Activated CD4-positive, alpha-beta T cell treated with anti-CD3 and anti-CD28 coated beads, Interleukin-2, amount 50 U/mL, for 4 hours (primary cell): ENCODE data around the gene ASCL5.

ENCODE experiments used
- DNase-seq, 2 experiments: peaks; one replicate each; pipeline ENCODE4 v3.0.0-alpha.2; 2020

Gene ASCL5

GRCh38 chr1:201153474-201154388 is 26.7 kb upstream of the ASCL5 start:
- no peak for DNase-seq

- no peak for DNase-seq
Measured at GRCh38 chr1:201149400-201149799, 22.4 kb upstream of the ASCL5 start.

GRCh38 chr1:201147396-201148015 is 20.5 kb upstream of the ASCL5 start:
- no peak for DNase-seq

GRCh38 chr1:201146626-201147390 is 19.8 kb upstream of the ASCL5 start:
- DNase-seq = no peak

GRCh38 chr1:201145816-201146215 is 18.8 kb upstream of the ASCL5 start:
- DNase-seq = no peak

GRCh38 chr1:201145132-201145531 is 18.1 kb upstream of the ASCL5 start:
- DNase-seq = no peak

- no peak for DNase-seq
Measured at GRCh38 chr1:201144701-201145100, 17.7 kb upstream of the ASCL5 start.

- no peak for DNase-seq
Measured at GRCh38 chr1:201143726-201144635, 17.0 kb upstream of the ASCL5 start.

GRCh38 chr1:201142849-201143725 is 16.1 kb upstream of the ASCL5 start:
- no peak for DNase-seq

- DNase-seq = no peak
Measured at GRCh38 chr1:201142011-201142848, 15.2 kb upstream of the ASCL5 start.

GRCh38 chr1:201141418-201141817 is 14.4 kb upstream of the ASCL5 start:
- DNase-seq = no peak

GRCh38 chr1:201140941-201141260 is 13.9 kb upstream of the ASCL5 start:
- no peak for DNase-seq

- no peak for DNase-seq
Measured at GRCh38 chr1:201140235-201140940, 13.4 kb upstream of the ASCL5 start.

GRCh38 chr1:201139756-201140155 is 12.8 kb upstream of the ASCL5 start:
- DNase-seq = no peak

- DNase-seq = no peak
Measured at GRCh38 chr1:201139306-201139705, 12.3 kb upstream of the ASCL5 start.

GRCh38 chr1:201138311-201138840 is 11.4 kb upstream of the ASCL5 start:
- DNase-seq = no peak

GRCh38 chr1:201137579-201138310 is 10.8 kb upstream of the ASCL5 start:
- no peak for DNase-seq

- DNase-seq = no peak
Measured at GRCh38 chr1:201137024-201137392, 10.0 kb upstream of the ASCL5 start.
